Subcutaneous abdominal adipose tissue (tissue), 5 donors: ENCODE data around the gene ZNF665.

Experiments
- H3K27ac ChIP-seq: one replicate; pipeline ENCODE4 v1.7.0; 2013; ENCODE audit warnings: low read depth, mild to moderate bottlenecking, inconsistent platforms, low read length, moderate library complexity
- H3K27me3 ChIP-seq, 5 donors: one replicate each; pipeline ENCODE4 v1.7.0; 2013; ENCODE audit warnings: low read length in 5 of 5, inconsistent platforms in 1 of 5; ENCODE audit not compliant: control insufficient read depth in 5 of 5, insufficient read depth in 4 of 5
- H3K36me3 ChIP-seq, 5 donors: one replicate each; pipeline ENCODE4 v1.7.0; 2013; ENCODE audit warnings: low read length in 5 of 5; ENCODE audit not compliant: control insufficient read depth in 5 of 5, insufficient read depth in 5 of 5
- H3K4me1 ChIP-seq, 5 donors: one replicate each; pipeline ENCODE4 v1.7.0; 2013; ENCODE audit warnings: low read length in 5 of 5, mild to moderate bottlenecking in 3 of 5, moderate library complexity in 1 of 5; ENCODE audit not compliant: control insufficient read depth in 5 of 5, insufficient read depth in 5 of 5
- H3K4me3 ChIP-seq, 5 donors: one replicate each; pipeline ENCODE4 v1.7.0; 2013; ENCODE audit warnings: low read length in 5 of 5, low read depth in 1 of 5
- H3K9ac ChIP-seq, 5 donors: one replicate each; pipeline ENCODE4 v1.7.0; 2013; ENCODE audit warnings: low read length in 5 of 5, mild to moderate bottlenecking in 4 of 5, moderate library complexity in 3 of 5
- H3K9me3 ChIP-seq, 5 donors: one replicate each; pipeline ENCODE4 v1.7.0; 2013; ENCODE audit warnings: low read length in 5 of 5; ENCODE audit not compliant: control insufficient read depth in 5 of 5
- donor health status: healthy.
- donor health status: healthy.
- donor health status: healthy.
- donor health status: healthy.
- donor health status: healthy.

Gene ZNF665

DNA sequence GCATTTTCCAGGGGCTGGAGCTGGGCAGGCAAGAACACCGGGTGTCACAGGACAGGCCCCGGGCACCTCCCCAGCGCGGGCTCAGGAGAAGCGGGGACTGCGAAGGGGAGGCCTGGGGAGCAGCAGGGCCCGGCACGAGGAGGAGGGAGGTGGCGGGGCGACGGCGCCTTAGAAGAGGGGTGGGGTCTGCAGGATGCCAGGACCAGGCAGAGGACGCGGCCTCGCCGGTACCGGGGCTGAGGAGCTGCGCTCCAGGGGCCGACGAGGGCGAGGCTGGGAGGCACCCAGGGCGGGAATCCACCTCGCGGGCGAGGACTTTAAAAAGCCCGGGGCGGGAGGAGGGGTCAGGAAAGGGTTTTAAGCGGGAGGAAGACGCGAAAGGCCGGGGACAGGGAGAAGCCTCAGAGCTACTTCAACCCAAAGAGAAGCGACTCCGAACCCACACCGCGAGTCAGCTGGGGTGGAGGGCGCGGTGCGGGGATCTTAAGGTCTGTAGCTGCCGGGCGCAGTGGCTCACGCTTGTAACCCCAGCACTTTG, 35.0 kb downstream of the ZNF665 start:
- H3K27ac ChIP-seq, result peak overlapping the region; percentile 54
- peaks cover 0 to 21% (median 7%) of the 10 kb centered on the region in 5 donors for H3K9me3 ChIP-seq

DNA sequence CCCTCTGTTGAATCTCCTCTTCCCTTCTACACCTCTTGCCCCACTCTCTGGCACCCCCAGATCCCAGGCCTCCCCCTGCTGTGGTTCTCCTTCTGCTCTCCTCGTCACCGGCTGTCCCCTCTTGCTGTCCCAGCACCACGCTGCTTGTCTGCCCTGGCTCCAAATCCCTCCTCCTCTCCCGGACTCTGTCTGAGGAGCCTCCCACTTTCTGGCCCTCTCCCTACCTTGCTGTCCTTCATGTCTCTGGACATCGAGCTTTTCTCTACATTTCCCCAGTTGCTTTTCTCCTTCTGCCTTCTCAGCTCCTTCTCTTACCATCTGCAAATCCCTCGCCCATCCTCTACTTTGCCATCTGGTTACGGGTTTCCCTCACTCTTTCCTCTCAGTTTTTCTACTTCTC, 35.5 kb downstream of the ZNF665 start:
- no peaks in the 10 kb centered on the region for H3K27me3 ChIP-seq
- H3K4me3 ChIP-seq, result peak overlapping the region; percentile 56 to 77 (median 76)
- peaks cover 6 to 18% (median 12%) of the 10 kb centered on the region in 5 donors for H3K36me3 ChIP-seq
- H3K9ac ChIP-seq, result peak overlapping the region in 4 of 5 donors; percentile 75 to 87 (median 82)
- H3K9me3 ChIP-seq, result peaks cover 0 to 19% (median 5%) of the 10 kb centered on the region in 5 donors
- peaks cover 0 to 24% (median 20%) of the 10 kb centered on the region in 5 donors for H3K4me1 ChIP-seq
- peak overlapping the region; percentile 54 for H3K27ac ChIP-seq

More for the DNA sequence above, 35.0 kb downstream of the ZNF665 start:
- peaks cover 0 to 24% (median 20%) of the 10 kb centered on the region in 5 donors for H3K4me1 ChIP-seq
- H3K36me3 ChIP-seq, result peaks cover 4 to 13% (median 8%) of the 10 kb centered on the region in 5 donors
- H3K27me3 ChIP-seq, result no peaks in the 10 kb centered on the region
- H3K4me3 ChIP-seq, result peak overlapping the region; percentile 56 to 77 (median 76)
- peak overlapping the region in 4 of 5 donors; percentile 75 to 87 (median 82) for H3K9ac ChIP-seq

DNA sequence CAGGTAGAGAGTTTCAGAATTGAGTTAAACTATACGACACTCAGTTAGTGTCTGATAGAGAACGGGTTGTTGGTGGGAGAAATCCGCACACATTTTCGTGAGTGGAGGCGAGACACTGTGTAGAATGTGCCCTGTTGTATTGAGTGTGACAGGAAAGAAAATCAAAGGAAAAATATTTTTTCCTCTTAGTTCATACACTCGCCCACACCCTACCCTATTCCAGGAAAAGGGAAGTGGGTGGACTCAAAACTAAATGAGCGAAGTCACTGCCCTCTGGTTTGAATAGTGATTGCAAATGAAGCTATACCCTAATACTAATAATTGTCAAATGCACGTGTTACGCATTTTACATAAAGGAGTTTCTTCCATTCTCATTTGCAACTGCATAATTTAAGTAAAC, 36.3 kb downstream of the ZNF665 start:
- no peak overlapping the region for H3K9ac ChIP-seq
- H3K27me3 ChIP-seq, result no peaks in the 10 kb centered on the region
- H3K27ac ChIP-seq, result peak overlapping the region; percentile 37
- peaks cover 0 to 15% (median 8%) of the 10 kb centered on the region in 5 donors for H3K9me3 ChIP-seq
- H3K4me3 ChIP-seq, result peak overlapping the region in 3 of 5 donors; percentile 69 to 77 (median 76)
- H3K4me1 ChIP-seq, result peaks cover 0 to 24% (median 20%) of the 10 kb centered on the region in 5 donors
- H3K36me3 ChIP-seq, result peaks cover 6 to 22% (median 12%) of the 10 kb centered on the region in 5 donors

DNA sequence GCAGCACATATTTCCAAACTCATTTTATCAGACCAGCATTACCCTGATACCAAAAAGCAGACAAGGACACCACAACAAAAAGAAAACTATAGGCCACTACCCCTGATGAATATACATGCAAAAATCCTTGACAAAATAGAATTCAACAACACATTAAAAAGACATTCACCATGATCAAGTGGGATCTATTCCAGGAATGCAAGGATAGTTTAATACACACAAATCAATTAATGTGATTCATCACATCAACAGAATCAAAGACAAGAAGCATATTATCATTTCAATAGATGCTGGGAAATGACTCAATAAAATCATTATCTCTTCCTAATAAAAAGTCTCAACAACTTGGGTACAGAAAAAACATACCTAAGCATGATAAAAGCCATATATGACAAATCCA, 45.5 kb downstream of the ZNF665 start:
- Histone ChIP-seq H3K27me3 (no peaks in the 10 kb centered on the region), H3K27ac (no peak overlapping the region), H3K9ac (no peak overlapping the region), H3K4me3 (peak overlapping the region in 2 of 5 donors; percentile 3 to 14), H3K9me3 (peaks cover 34 to 74% (median 55%) of the 10 kb centered on the region in 5 donors), H3K4me1 (no peaks in the 10 kb centered on the region), H3K36me3 (peaks cover 37 to 70% (median 61%) of the 10 kb centered on the region in 5 donors)

DNA sequence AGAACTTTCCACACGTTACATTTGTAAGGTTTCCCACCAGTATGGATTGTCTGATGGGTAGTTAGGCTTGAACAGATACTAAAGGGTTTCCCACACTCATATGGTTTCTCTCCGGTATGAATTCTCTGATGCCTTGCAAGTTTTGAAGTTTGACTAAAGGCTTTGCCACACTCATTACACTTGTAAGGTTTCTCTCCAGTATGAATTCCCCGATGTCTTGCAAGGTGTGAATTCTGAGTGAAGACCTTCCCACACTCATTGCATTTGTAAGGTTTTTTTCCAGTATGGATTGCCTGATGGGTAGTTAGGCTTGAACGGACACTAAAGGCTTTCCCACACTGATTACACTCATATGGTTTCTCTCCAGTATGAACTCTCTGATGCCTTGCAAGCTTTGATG, 52.8 kb downstream of the ZNF665 start:
- H3K27me3 ChIP-seq, result no peaks in the 10 kb centered on the region
- no peak overlapping the region for H3K9ac ChIP-seq
- H3K9me3 ChIP-seq, result peaks cover 46 to 80% (median 71%) of the 10 kb centered on the region in 5 donors
- H3K4me1 ChIP-seq, result no peaks in the 10 kb centered on the region
- H3K27ac ChIP-seq, result no peak overlapping the region
- H3K4me3 ChIP-seq, result peak overlapping the region; percentile 34 to 57 (median 55)
- H3K36me3 ChIP-seq, result peaks cover 28 to 36% (median 30%) of the 10 kb centered on the region in 5 donors

DNA sequence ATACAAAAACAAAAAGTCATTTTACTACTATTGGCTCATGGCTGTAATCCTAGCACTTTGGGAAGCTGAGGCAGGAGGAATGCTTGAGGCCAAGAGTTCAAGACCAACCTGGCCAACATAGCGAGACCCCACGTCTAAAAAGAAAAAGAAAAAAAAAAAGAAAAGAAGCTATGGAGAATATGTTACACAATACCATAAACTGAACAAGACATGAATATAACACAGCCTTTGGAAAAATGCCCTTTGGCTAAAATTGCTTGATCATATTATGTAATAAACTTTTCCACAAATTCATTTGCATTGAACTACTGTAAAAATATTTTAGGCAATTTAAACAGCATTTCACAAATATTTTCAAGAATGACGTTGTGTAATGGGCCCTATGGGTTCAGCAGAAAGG, 56.7 kb downstream of the ZNF665 start:
- Histone ChIP-seq H3K36me3 (peaks cover 4 to 10% (median 4%) of the 10 kb centered on the region in 5 donors), H3K4me1 (peaks cover 2 to 19% (median 17%) of the 10 kb centered on the region in 5 donors), H3K9me3 (peaks cover 28 to 59% (median 41%) of the 10 kb centered on the region in 5 donors), H3K27ac (no peak overlapping the region), H3K4me3 (no peak overlapping the region), H3K27me3 (no peaks in the 10 kb centered on the region), H3K9ac (no peak overlapping the region)

DNA sequence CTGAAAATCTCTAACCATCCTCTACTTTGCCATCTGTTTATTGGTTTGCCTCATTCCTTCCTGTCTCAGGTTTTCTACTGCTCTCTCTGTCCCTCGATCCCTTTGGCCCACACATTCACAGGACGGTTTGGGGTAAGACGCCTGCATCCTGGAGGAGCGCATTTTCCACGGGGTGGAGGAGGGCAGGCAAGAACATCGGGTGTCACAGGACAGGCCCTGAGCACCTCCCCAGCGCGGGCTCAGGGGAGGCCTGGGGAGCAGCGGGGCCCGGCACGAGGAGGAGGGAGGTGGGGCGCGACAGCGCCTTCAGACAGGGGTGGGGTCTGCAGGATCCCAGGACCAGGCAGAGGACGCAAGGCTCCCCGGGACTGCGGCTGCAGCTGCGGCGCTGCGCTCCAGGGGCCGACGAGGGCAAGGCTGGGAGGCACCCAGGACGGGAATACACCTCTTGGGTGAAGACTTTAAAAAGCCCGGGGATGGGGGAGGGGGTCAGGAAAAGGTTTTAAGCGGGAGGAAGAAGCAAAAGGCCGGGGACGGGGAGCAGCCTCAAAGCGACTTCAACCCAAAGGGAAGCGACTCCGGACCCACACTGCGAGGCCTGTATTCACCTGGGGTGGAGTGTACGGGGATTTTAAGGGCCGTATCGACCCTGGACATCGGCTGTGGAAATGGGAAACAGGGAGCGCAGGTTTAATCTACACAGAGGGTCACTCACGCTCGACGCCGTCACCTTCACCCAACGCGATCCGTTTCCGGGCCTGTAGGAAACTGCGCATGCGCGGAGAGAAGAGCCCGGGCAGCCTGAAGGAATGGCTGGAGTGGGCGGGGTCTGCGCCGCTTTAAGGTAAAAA, 60.8 kb downstream of the ZNF665 start, which contains the start of gene ZNF415:
ZNF415 (minus strand) TSS at position 770 of the 851 bp plus-strand sequence. CDS start 10,234 bp downstream, outside the sequence.
- Histone ChIP-seq H3K9me3 (peaks cover 0 to 22% (median 8%) of the 10 kb centered on the region in 5 donors), H3K27me3 (no peaks in the 10 kb centered on the region), H3K4me1 (peaks cover 2 to 22% (median 20%) of the 10 kb centered on the region in 5 donors), H3K36me3 (peaks cover 0 to 2% (median 0%) of the 10 kb centered on the region in 5 donors), H3K9ac (peak within 1 kb of the TSS; percentile 7 to 81 (median 72)), H3K27ac (peak within 1 kb of the TSS; percentile 40), H3K4me3 (peak within 1 kb of the TSS; percentile 66 to 87 (median 83))

DNA sequence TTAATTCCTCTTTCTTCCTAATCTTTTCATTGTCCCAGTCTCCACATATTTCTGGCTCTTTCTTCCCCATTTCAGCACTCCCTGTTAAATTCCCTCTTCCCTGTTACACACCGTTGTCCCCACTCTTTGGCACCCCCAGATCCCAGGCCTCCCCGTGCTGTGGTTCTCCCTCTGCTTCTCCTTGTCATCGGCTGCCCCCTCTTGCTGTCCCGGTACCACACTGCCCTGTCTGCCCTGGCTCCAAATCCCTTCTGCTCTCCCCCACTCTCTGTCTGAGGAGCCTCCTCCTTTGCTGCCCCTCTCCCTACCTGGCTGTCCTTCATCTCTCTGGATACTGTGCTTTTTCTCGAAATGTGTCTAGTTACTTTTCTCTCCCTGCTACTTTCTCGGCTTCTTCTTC, 61.4 kb downstream of the ZNF665 start:
- peaks cover 2 to 25% (median 22%) of the 10 kb centered on the region in 5 donors for H3K4me1 ChIP-seq
- H3K27ac ChIP-seq, result no peak overlapping the region
- H3K9ac ChIP-seq, result peak overlapping the region in 4 of 5 donors; percentile 7 to 81 (median 74)
- peaks cover 0 to 16% (median 2%) of the 10 kb centered on the region in 5 donors for H3K9me3 ChIP-seq
- H3K4me3 ChIP-seq, result peak overlapping the region; percentile 60 to 84 (median 80)
- H3K27me3 ChIP-seq, result no peaks in the 10 kb centered on the region
- peaks cover 0 to 2% (median 0%) of the 10 kb centered on the region in 5 donors for H3K36me3 ChIP-seq

DNA sequence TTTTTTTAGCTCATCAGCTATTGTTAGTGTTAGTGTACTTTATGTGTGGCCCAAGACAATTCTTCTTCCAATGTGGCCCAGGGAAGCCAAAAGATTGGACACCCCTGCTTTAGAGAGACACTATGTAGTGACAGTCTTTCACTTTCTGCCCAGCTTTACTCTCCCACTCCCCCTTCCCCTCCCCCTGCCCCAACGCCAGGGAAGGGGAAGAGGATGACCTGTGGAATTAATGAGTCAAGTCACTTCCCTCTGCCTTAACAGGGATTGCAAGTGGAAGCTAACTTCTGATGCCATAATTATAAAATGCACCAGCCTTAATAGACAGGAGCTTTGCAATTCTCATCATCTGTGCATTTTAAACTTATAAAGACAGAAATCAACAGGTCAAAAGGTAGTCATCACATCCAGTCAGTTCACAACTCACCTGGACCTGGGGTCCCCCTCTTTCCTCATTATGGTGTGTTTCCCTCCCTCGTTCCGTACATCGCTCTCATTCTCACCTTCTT, 62.0 kb downstream of the ZNF665 start:
- H3K27ac ChIP-seq, result no peak overlapping the region
- H3K27me3 ChIP-seq, result no peaks in the 10 kb centered on the region
- peak overlapping the region in 1 of 5 donors; percentile 83 for H3K4me3 ChIP-seq
- H3K36me3 ChIP-seq, result peaks cover 0 to 2% (median 0%) of the 10 kb centered on the region in 5 donors
- H3K4me1 ChIP-seq, result peaks cover 2 to 25% (median 22%) of the 10 kb centered on the region in 5 donors
- H3K9me3 ChIP-seq, result peaks cover 0 to 12% (median 0%) of the 10 kb centered on the region in 5 donors
- H3K9ac ChIP-seq, result no peak overlapping the region
